ENCODE measurements around the gene TMPRSS3.

Gene TMPRSS3

DNA sequence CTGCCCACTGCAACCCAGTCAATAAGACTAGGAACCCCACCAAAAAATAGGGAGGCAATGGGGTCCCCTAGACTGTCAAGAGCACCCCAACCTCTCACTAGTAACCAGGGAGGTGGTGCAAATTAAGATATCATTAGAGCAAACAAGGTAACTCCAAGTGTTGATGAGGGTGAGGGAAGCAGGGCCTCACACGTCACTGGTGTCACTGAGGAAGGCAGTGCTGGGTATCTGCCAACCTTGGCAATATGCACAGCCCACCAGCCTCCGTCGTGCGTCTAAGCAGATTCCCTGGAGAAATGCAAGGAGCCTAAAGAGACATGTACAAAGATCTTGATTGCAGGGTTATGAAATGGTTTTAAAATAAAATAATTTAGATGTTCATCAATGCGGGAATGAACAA is 11.6 kb upstream of the TMPRSS3 start:
- DNase-seq (ENCODE audit: low spot score) = no peak

DNA sequence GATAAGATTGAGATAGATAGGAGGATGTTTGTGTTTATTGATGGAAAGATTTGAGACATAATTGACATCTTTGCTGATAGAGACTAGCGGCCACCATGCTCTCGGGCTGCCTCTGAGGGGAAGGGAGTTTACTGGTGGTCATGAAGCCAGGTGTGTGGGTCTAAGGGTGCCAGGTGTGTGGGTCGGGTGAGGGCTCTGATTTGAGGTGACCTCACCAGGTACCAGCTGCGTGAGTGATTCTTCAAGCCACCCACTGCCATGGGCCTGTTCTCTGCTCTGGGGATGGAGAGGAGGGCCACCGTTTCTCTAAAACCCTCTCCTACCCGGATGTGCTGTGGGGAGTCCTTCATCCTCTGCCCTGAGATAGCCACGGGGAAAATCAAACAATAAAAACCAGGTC is 11.0 kb upstream of the TMPRSS3 start:
- no peak for DNase-seq (ENCODE audit: low spot score)

DNA sequence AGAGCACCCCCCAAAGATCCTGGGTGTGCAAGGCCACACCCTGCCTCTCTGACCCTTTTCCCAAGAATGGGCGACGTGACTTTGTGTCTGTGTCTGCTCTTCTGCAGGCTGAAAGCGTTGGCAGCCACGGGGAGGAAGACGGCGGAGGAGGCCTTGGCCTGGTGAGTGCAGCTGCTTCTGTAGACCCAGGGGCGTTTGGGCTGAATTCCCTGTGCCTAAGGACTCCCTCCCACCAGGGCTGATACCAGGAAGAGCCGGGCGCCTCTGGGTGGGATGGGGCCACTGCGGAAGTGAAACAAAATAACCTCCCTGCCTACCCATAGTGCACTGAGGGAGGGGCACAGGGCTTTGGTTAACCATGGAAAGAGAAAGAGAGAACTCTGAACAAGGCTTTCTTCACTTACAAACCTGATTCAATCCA is 10.4 kb upstream of the TMPRSS3 start:
- no peak for DNase-seq (ENCODE audit: low spot score)

DNA sequence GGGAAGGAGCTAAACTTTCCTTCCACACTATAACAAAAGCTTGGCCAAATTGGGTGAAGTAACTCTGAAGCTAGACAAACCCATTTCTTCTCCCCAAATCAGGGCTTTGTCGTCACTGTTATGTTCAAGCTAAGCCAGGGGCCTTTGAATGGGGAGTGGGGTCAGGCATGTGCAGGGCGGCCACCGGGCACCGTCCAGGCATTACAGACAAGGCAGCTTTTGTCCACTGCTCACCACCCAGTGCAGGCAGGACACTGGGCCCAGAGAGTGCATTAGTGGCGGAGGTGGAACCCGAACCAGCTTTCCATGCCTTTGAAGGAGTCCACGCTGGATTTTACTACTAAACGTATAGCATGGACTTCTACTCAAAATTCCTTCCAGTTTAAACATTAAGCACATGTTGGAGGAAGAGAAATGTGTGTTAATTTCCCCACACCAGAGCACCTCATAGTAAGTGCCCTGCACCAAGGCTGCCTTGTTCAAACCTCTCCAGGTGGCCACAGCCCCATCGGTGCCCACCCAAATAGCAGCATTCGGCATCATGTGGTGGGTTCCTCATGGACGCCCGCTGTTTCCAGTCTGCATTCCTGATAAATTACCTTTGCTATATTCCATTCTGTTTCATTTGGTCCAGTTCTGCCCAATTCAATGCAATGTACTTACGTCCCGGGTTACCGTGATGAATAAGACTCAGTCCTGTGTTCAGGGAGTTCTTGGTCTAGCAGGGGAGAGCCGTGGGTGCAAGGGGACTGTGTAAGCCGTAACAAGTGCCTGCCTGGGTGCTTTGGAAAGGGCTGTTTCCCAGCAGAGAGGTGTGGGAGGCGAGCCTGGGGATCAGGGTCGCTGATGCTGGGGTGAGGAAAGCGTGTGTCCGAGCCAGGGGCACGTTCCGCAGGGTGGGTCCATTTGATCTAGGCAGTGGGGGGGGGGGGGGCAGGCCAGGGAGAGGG is 9.5 kb upstream of the TMPRSS3 start:
- DNase-seq (ENCODE audit: low spot score) = no peak

DNA sequence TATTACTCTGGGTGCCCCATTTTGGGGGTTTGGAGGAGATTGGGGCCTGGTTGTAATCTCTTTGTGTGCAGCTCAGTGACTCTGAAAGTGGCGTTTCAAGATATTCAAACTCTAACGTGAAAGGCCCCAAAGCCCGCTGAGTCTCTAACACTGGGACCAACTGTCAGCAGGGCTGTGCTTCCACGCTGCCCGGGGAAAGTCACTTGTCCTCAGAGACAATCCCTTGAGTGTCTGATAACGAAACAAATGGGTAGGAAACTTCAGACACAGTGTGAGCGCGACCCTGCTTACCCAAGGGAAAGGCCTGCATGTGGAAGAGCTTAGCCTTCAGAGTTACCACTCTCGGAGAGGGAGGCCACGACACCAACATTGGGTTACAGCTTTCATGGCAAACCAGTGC is 8.7 kb upstream of the TMPRSS3 start:
- no peak for DNase-seq (ENCODE audit: low spot score)

DNA sequence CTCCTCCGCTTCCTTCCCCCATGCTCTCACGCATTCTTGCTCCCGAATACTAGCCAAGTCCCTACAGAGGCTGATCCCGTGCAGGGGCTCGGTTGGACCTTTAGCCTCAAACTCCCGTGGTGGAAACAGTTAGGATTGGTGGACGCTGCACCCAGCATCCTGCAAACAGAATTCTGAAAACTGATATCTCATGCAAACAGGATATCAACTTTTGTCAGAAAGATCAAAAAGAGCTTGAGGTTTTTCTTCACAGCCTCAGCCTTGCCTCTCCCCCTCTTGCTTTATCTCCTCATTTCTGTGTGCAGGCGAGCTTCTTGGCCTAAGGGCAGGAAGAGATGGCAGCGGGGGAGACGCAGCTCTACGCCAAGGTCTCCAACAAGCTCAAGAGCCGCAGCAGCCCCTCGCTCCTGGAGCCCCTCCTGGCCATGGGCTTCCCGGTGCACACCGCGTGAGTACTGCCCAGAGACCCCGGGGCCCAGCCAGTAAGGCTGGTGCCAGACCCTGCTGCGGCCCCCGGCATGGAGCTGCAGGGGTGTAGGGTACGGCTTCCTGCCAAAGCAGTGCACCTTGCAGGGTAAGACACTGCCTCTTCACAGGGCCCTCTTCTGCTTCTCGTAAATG is 7.9 kb upstream of the TMPRSS3 start, which contains the start of gene UBASH3A:
Gene UBASH3A (plus strand): TSS at position 292 of the 621 bp plus-strand sequence. CDS start 44 bp downstream, at position 336.
- DNase-seq (ENCODE audit: low spot score) = peak; percentile 32

DNA sequence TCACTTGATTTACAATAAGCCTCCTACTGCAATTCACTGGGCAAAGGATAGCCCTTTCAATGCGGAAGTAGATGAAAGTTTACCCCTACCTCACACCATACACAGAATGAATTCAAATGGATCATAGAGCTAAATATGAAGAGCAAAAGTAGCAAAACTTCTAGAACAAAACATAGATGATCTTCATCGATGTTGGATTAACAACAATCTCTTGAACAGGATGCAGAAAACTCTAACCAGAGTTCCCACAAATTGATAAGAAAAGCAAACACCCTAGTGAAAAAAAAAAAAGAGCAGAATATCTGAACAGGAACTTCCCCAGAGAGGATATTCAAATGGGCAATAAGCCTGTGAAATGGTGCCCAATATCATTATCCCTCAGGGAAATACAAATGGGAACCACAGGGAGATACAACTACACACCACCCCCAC is 6.0 kb upstream of the TMPRSS3 start:
- DNase-seq (ENCODE audit: low spot score) = no peak

DNA sequence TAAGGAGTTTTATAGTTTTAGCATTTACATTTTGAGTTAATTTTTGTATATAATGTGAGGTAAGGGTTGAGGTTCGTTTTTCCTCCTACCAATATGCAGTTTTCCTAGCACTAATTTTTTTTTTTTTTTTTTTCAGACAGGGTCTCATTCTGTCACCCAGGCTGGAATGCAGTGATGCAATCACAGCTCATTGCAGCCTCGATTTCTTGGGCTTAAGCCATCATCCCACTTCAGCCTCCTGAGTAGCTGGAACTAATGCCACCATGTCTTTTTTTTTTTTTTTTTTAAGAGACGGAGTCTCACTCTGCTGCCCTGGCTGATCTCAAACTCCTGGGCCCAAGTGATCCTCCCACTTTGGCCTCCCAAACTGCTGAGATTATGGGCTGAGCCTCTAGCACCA is 5.3 kb upstream of the TMPRSS3 start:
- DNase-seq (ENCODE audit: low spot score) = no peak

DNA sequence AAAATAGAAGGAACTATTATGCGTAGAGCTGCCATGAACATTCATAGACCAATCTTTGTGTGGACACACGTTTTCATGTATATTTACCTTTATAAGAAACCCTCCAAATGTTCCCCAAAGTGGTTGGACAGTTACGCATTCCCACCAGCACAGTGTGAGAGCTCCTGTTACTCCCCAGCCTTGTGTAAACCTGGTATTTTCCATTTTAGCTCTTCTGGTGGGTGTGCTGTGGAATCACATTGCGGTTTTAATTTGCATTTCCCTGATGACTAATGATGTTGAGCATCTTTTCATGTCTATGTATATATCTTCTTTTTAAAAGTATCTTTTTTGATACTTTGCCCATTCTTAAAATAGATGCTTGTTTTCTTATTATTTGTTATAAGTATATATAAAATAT is 4.7 kb upstream of the TMPRSS3 start:
- no peak for DNase-seq (ENCODE audit: low spot score)

DNA sequence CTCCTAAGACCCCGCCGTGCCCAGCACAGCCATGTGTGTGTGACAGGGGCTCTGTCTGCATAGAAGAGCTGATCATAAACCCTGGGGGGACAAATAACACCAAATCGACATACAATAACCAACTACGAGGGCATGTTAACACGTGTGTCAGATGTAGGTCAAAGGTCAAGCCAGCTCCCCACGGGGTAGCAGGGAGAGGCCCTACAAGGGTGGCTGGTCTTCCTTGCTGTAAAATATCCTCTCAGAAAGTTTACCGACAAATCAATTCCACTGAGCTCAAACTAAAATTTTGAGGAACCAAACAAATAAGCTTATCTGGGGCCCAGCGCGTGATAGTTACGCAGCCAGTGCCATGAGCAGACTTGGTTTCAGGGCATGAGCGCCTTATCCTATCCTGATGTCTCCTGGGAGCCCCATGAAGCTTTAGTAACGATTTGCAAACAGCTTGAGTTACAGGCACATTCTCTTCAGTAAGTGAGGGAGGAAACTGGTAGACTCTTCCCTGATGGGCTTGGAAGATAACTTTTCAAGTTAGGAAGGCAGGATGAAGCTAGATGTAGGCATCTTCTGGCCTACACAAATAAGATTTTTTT is 2.7 kb upstream of the TMPRSS3 start:
- no peak for DNase-seq (ENCODE audit: low spot score)

DNA sequence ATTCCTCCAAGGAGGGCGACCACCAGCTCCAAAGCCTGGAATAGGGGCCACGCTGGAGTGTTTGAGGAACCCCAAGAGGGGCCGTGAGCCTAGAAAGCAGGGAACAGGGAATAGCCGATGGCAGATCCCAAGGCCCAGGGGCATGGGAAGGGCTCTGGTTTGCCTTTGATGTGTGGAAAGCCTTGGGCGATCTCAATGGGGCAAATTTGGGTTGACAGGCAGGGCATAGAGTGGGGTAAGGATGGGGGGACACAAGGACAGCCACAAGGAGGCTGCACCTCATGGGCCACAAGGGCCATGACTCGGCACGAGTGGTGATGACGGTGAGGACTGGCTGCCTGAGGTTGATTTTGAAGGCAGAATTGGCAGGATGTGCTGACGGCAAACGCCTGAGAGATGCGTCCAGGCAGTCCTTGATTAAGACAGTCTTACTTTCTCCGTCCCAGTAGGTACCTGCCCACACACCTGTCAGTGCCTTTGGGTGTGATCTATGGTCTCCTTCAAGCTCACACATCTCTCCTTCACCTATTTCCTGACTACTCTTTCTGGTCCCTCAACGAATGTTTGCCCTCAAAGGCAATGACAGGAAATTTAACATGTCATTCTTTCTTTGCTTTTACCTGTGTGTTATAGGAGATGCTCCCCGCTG is 2.0 kb upstream of the TMPRSS3 start:
- no peak for DNase-seq (ENCODE audit: low spot score)

DNA sequence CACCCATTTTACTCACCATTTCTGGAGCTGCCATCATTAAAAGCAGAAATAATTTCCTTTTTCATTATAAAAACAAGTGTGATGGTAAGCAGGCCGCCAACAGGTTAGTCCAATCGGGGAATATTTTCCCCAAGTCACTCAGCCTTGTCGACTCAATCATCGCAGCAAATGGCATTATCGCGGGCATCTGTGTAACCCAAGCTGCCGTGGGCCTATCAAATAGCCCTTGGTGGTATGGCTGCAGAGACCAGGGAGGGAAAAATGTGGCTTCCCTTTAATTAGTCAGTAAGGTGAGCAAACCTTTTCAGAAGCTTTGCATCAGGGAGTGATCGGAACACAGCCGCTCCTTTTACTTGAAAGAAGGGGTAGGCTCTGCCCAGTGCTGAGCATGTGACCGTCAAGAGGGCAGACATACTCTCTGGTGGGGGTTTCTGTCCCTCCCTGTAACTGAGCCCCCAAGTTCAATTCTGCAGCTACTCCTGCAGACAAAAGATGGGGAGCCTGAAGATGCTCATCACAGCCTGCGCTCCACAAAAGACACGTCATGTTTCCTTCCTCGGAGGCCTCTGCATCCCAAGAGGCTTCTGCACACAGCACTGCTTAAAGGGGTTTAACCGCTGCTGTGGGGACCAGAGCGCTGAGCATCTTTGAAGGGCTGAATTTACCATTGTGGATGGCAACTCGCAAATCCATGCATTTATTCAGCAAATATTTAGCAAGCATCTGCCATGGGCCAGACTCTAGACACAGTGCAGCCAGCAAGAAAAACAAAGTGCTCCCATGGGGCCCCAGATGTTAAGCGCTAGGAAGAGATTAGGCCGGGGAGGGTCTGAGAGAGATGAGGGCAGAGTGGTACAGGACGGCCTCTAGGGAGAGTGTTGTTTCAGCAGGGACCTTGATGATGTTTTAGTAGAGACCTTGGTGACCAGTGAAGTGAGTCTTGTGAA is 1.2 kb upstream of the TMPRSS3 start:
- DNase-seq (ENCODE audit: low spot score) = no peak

DNA sequence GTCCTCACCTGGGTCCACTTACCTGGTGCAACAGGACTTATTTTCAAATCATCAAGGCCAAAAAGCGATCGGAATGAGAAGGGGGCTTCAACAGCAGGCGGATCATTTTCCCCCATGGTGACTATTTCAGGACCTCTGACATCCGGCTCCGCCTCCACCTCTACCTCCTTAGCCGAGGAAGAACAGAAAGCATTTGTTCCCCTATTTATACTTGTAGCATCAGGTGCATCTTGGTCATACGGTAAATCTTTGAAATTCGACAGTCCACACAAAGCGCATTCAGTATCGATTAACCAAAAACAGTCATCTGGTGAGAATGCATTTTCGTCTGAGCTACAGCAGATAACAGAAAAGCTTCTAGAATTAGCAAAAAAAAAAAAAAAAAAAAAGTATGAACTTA is 550 bp downstream of the TMPRSS3 start:
- no peak for DNase-seq (ENCODE audit: low spot score)

DNA sequence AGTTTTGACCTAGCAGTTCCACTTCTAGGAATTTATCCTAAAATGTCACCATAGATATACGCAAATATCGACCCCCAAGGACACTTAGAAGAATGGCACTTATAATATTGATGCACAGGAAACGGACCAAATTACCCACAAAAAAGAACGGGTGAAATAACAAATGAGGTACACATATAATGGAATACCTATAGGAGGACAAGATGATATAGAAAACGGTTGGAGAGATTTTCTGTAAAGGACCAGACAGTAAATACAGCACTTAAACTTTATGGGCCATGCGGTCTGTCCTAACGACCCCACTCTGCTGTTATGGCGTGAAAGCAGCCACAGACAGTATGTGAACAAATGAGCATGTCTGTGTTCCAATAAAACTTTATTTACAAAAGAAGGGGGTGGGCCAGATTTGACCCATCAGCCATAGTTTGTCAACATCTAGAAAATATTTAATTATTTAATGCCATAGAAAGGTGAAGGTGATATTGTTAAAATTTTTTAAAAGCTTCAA is 2.4 kb downstream of the TMPRSS3 start:
- DNase-seq (ENCODE audit: low spot score) = no peak

DNA sequence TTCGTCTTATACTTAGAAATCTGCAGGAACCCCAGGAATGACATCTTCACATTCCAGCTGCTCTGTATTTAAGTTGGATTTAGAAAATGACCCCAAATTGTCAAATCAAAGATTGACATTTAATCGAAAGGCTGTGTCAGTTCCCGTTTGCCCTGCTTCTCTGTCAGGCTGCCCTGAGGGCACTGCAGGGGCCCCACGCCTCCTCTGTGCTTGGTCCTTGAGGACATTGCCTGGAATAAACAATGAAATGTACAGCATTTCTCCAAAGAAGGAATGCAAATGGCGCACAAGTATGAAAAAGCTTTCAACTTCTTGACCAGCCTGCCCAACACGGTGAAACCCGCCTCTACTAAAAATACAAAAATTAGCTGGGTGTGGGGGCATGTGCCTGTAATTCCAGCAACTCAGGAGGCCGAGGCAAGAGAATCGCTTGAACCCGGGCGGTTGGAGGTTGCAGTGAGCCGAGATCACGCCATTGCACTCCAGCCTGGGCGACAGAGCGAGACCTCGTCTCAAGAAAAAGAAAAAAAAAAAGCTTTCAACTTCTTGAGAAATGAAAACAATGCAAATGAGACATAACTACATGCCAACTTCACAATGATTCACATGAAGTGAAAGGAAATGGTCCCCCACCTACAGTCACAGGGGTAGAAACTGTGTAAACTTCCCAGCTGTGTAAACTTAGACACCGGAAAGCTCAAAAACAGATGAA is 3.0 kb downstream of the TMPRSS3 start:
- no peak for DNase-seq (ENCODE audit: low spot score)

DNA sequence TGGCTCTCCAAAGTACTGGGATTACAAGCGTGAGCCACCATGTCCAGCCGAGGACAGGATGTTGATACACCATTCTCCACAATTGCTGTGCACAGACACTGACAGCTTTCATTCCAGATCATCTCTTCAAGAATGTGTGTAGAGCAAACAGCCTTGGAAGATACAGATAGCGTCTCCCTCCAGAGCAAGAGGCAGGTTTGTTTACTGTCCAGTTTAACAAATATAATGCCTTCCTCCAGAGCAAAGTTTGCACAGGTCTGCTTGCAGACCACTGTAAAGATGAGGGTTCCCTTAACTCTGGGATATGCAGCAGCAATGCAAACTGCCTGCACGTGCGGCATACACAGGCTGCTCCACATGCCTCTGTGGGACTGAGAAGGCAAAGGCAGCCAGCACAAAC is 4.6 kb downstream of the TMPRSS3 start:
- DNase-seq (ENCODE audit: low spot score) = no peak

DNA sequence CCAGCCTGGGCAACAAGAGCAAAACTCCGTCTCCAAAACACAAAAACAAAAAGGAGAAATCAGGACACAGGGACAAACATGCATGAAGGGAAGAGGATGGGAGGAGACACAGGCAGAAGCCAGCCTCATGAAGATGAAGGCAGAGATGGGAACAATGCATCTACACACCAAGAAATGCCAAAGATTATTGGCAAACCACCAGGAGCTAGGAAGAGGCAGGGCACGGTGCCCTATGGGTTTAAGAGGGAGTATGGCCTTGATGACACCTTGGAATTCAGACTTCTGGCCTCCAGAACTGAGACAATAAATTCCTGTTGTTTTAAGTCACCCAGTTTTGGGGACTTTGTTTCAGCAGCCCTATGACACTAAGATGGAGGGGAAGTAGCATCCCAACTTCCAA is 5.2 kb downstream of the TMPRSS3 start:
- DNase-seq (ENCODE audit: low spot score) = no peak

DNA sequence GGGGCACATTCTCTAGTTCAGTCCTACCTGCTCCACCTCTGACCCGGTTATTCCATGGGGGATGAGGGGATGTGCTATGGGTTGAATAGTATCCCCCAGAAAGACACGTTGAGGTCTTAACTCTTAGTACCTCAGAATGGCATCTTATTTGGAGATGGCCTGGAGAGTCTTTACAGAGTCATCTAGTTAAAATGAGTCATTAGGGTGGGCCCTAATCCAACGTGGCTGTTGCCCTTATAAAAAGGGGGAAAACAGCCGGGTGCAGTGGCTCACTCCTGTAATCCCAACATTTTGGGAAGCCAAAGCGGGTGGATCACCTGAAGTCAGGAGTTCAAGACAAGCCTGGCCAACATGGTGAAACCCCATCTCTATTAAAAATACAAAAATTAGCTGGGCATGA is 5.7 kb downstream of the TMPRSS3 start:
- DNase-seq (ENCODE audit: low spot score) = no peak

DNA sequence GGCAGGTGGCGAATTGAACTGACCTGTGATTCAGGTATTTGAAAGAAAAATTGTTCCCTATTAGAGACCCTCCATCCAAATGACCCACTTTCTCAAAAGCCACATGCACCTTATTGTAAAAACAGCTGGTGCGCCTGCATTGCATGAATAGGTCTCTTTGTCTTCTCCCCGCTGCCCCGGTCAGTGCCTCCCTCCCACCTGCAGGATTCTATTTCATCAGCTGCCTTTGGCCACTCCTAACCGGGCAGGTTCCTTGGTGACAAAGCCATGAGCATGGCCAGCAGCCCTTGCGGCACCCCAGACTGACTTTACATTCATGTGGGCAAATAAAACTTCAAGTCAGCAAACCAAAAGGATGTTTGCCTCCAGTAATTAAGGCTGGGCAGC is 6.4 kb downstream of the TMPRSS3 start:
- DNase-seq (ENCODE audit: low spot score) = no peak

DNA sequence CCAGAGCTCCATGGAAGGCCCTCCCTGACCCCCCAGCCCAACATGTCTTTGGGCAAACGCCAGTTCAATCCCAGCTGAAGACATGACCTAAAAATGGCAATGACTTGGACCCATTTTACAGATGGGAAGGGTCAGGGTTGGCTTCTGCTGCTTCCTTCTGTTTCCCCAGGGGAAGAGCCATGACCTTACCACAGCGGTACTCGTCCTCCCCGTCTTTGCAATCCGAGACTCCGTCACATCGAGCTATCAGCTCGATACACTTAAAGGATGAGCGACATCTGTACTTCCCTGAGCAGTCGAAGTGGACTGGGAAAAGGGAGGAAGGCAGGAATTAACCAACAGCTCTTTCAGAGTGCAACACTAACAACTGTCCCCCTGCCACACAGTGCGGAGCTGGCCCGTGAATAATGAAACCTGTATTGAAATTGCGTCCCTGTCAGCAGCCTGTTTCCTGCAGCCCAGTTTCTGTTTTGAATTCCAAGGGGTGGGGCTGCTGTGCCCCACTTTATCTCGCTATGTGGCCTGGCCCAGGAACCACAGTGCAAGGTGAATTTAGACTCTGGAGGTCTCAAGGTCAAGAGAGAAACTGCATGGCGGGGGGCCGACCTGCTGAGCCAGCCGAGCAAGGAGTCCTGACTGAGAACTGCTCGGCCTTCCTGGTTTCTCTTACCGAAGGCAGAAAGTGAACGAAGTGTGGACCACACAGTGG is 7.0 kb downstream of the TMPRSS3 start:
- DNase-seq (ENCODE audit: low spot score) = no peak
